ENCODE results near the gene VIT. TPM values are rescaled to one million over a fixed set of nuclear protein-coding genes. Genes with fewer than 3 reads are reported as not detected.

The VIT gene
- total and polyA plus RNA-seq, 2 donors (not counting 1 experiment from before 2014, with no cell fraction given), result 0.17 to 0.62 TPM

DNA sequence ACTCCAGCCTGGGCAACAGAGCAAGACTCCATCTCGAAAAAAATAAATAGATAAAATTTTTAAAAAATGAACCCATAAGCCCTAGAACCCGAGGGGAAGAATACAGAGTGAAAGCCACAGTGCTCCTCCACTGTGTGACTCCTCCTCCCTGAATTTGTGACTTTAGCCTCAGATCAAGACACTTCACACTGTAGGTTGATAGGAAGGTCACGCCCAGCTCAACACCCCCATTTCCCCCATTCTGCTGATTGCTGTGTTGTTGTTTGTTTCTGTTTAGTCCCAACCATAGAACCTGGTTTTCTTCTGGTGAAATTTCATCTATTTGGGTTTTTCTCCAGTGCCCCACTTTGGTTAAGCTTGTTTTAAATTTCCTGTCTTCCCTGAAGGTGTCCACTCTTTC, 102.2 kb downstream of the VIT start:
- Histone ChIP-seq H4K20me1 (ENCODE audit: control insufficient read depth, extremely low read depth, insufficient read depth, low read length) (no peaks in the 10 kb centered on the region), H3K4me1 (ENCODE audit: control insufficient read depth, extremely low read depth, insufficient read depth, low read length) (no peaks in the 10 kb centered on the region), H3K27me3 (ENCODE audit: control insufficient read depth, insufficient read depth, low read length) (peaks cover 2% of the 10 kb centered on the region), H3K9ac (ENCODE audit: insufficient read depth, low read length) (no peak overlapping the region), H3K36me3 (ENCODE audit: control insufficient read depth, insufficient read depth, low read length) (no peaks in the 10 kb centered on the region), H3K9me3 (ENCODE audit: control insufficient read depth, insufficient read depth, low read depth, low read length) (no peaks in the 10 kb centered on the region), H3K4me3 (replicated peaks in 1 of 4; ENCODE audit: control extremely low read depth in 1 of 4, insufficient read depth in 1 of 4, low read depth in 3 of 4, low read length in 4 of 4) (no peak overlapping the region), H3K4me2 (ENCODE audit: extremely low read depth, insufficient read depth, low read length) (no peak overlapping the region), H3K79me2 (ENCODE audit: control insufficient read depth, insufficient read depth, low read length) (no peaks in the 10 kb centered on the region), H2AFZ (ENCODE audit: low read length) (no peak overlapping the region), H3K27ac (ENCODE audit: insufficient read depth, low read length) (no peak overlapping the region)
- no peak for TF ChIP-seq EZH2 (IDR thresholded peaks at IDR 0.05; ENCODE audit: low read length, missing control alignments)
- TF ChIP-seq CTCF (conservative IDR thresholded peaks at IDR 0.05 in 1 of 2, IDR thresholded peaks at IDR 0.05 in 1 of 2; ENCODE audit: low read depth in 1 of 2, low read length in 2 of 2), result no peak
- DNase-seq (ENCODE audit: low read depth in 2 of 2), result no peak

GRCh38 chr2:36800381-36800780, 103.9 kb downstream of the VIT start:
- no peak overlapping the region for H3K27ac ChIP-seq (ENCODE audit: insufficient read depth, low read length)
- H3K9me3 ChIP-seq (ENCODE audit: control insufficient read depth, insufficient read depth, low read depth, low read length), result no peaks in the 10 kb centered on the region
- H3K9ac ChIP-seq (ENCODE audit: insufficient read depth, low read length), result no peak overlapping the region
- H4K20me1 ChIP-seq (ENCODE audit: control insufficient read depth, extremely low read depth, insufficient read depth, low read length), result no peaks in the 10 kb centered on the region
- H3K4me2 ChIP-seq (ENCODE audit: extremely low read depth, insufficient read depth, low read length), result no peak overlapping the region
- H3K79me2 ChIP-seq (ENCODE audit: control insufficient read depth, insufficient read depth, low read length), result no peaks in the 10 kb centered on the region
- H2AFZ ChIP-seq (ENCODE audit: low read length), result no peak overlapping the region
- TF ChIP-seq CTCF (conservative IDR thresholded peaks at IDR 0.05 in 1 of 2, IDR thresholded peaks at IDR 0.05 in 1 of 2; ENCODE audit: low read depth in 1 of 2, low read length in 2 of 2) (no peak), EZH2 (IDR thresholded peaks at IDR 0.05; ENCODE audit: low read length, missing control alignments) (no peak)
- no peak for DNase-seq (ENCODE audit: low read depth in 2 of 2)
- peaks cover 2% of the 10 kb centered on the region for H3K27me3 ChIP-seq (ENCODE audit: control insufficient read depth, insufficient read depth, low read length)
- H3K4me1 ChIP-seq (ENCODE audit: control insufficient read depth, extremely low read depth, insufficient read depth, low read length), result no peaks in the 10 kb centered on the region
- no peaks in the 10 kb centered on the region for H3K36me3 ChIP-seq (ENCODE audit: control insufficient read depth, insufficient read depth, low read length)
- H3K4me3 ChIP-seq (replicated peaks in 1 of 4; ENCODE audit: control extremely low read depth in 1 of 4, insufficient read depth in 1 of 4, low read depth in 3 of 4, low read length in 4 of 4), result no peak overlapping the region

- no peaks in the 10 kb centered on the region for H3K36me3 ChIP-seq (ENCODE audit: control insufficient read depth, insufficient read depth, low read length)
- no peaks in the 10 kb centered on the region for H4K20me1 ChIP-seq (ENCODE audit: control insufficient read depth, extremely low read depth, insufficient read depth, low read length)
- TF ChIP-seq CTCF (conservative IDR thresholded peaks at IDR 0.05 in 1 of 2, IDR thresholded peaks at IDR 0.05 in 1 of 2; ENCODE audit: low read depth in 1 of 2, low read length in 2 of 2) (no peak), EZH2 (IDR thresholded peaks at IDR 0.05; ENCODE audit: low read length, missing control alignments) (no peak)
- no peaks in the 10 kb centered on the region for H3K4me1 ChIP-seq (ENCODE audit: control insufficient read depth, extremely low read depth, insufficient read depth, low read length)
- H3K4me2 ChIP-seq (ENCODE audit: extremely low read depth, insufficient read depth, low read length), result no peak overlapping the region
- no peak overlapping the region for H3K9ac ChIP-seq (ENCODE audit: insufficient read depth, low read length)
- no peak overlapping the region for H3K4me3 ChIP-seq (replicated peaks in 1 of 4; ENCODE audit: control extremely low read depth in 1 of 4, insufficient read depth in 1 of 4, low read depth in 3 of 4, low read length in 4 of 4)
- no peak overlapping the region for H3K27ac ChIP-seq (ENCODE audit: insufficient read depth, low read length)
- peaks cover 2% of the 10 kb centered on the region for H3K27me3 ChIP-seq (ENCODE audit: control insufficient read depth, insufficient read depth, low read length)
- H3K79me2 ChIP-seq (ENCODE audit: control insufficient read depth, insufficient read depth, low read length), result no peaks in the 10 kb centered on the region
- DNase-seq (ENCODE audit: low read depth in 2 of 2), result no peak
- no peak overlapping the region for H2AFZ ChIP-seq (ENCODE audit: low read length)
- H3K9me3 ChIP-seq (ENCODE audit: control insufficient read depth, insufficient read depth, low read depth, low read length), result no peaks in the 10 kb centered on the region
Observed at GRCh38 chr2:36801088-36801487, 104.6 kb downstream of the VIT start.
